ENCODE results near the gene SLIT3.

SLIT3 gene

DNA sequence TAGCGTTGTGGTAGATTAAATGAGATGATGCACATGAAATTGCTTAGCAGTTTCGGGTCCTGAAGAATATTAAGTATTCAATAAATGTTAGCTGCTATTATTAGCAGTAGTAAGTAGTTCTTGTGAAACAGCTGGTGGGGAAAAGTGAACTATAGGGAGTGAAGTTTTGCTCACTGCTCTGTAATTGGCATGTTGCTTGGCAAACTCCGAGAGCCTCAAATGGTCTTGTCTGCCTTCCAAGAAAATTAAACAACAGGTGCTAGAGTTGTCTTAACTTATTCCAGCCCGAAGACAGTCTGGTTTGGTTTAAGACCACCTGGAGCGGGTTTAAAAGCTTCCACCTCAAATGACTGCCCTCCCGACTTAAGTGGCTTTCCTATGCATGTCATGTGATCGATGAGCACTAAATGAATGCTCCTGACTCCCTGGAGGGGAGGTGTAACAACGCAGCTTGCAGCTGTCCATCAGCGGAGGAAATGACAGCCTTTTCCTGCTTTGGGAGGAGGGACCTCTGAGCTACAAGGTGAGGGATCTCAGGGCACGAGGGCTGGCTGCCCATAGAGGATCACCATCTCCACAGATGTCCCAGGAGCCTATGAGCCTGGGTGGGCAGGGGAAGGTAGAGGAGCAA, 518.9 kb downstream of the SLIT3 start:
- DNase-seq = no peak

GRCh38 chr5:168780888-168781287, 520.1 kb downstream of the SLIT3 start:
- DNase-seq = no peak

DNA sequence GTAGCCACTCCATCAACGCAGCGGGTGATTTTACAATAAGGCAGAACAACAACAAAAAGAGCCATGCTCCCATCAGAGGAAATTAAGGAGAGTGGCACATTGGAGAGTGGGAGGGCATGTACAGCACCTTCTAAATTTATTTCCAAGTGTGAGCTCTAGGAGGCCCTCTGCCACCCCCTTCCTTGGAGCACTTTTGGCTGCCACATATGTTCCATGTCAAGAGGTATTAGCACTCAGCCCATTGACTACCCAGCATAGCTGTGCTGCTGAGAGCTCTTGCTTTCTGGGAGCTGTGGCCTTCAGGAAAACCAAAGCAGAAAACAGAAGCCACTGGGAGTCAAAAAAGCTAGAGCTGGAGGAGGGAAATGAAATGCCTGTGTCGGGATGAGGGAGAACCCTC, 521.6 kb downstream of the SLIT3 start:
- no peak for DNase-seq

DNA sequence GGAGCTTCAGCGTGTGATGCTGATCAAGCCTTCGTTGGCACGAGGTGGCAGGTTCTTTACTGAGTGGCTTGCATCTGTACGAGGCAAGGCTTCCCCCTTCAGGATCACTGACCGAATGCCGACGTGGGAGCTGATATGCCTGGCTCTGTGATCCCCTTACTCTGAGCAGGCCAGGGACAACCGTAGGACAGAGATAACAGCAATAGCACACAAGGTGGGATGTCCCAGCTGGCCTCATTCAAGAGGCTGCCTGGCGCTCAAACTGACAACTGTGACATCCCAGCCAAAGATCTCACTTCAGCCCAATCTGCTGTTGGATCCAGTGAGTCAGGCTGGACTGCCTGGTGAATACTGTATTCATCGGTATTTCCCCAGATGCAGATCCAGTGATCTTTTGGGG, 522.4 kb downstream of the SLIT3 start:
- no peak for DNase-seq

- no peak for DNase-seq
Measured at GRCh38 chr5:168777651-168778050, 523.3 kb downstream of the SLIT3 start.

GRCh38 chr5:168776070-168776469, 524.9 kb downstream of the SLIT3 start:
- no peak for DNase-seq

DNA sequence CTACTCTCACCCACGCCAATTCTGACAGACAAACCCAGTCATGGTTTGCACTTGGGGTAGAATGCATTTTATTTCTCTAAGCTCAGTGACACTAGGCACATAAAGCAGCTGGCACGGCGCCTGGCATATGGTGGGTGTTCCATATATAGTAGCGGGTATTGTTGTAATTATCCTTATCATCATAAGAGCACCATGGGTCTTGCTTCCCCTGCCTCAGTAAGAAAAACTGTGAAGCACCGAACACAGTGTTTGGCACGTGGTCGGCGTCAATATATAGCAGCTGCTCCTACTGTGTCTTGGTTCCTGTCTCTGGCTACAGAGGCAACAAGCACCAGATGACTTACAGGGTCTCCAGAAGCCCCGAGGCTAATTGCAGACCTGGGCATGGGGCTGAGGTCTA, 527.7 kb downstream of the SLIT3 start:
- no peak for DNase-seq

- DNase-seq = no peak
Measured at GRCh38 chr5:168772316-168772961, 528.5 kb downstream of the SLIT3 start.

GRCh38 chr5:168771678-168772077, 529.3 kb downstream of the SLIT3 start:
- DNase-seq = no peak

- no peak for DNase-seq
Measured at GRCh38 chr5:168770996-168771395, 529.9 kb downstream of the SLIT3 start.

GRCh38 chr5:168770036-168770498, 530.9 kb downstream of the SLIT3 start:
- no peak for DNase-seq

GRCh38 chr5:168768172-168768571, 532.8 kb downstream of the SLIT3 start:
- DNase-seq = no peak

GRCh38 chr5:168766426-168766700, 534.6 kb downstream of the SLIT3 start:
- DNase-seq = no peak

DNA sequence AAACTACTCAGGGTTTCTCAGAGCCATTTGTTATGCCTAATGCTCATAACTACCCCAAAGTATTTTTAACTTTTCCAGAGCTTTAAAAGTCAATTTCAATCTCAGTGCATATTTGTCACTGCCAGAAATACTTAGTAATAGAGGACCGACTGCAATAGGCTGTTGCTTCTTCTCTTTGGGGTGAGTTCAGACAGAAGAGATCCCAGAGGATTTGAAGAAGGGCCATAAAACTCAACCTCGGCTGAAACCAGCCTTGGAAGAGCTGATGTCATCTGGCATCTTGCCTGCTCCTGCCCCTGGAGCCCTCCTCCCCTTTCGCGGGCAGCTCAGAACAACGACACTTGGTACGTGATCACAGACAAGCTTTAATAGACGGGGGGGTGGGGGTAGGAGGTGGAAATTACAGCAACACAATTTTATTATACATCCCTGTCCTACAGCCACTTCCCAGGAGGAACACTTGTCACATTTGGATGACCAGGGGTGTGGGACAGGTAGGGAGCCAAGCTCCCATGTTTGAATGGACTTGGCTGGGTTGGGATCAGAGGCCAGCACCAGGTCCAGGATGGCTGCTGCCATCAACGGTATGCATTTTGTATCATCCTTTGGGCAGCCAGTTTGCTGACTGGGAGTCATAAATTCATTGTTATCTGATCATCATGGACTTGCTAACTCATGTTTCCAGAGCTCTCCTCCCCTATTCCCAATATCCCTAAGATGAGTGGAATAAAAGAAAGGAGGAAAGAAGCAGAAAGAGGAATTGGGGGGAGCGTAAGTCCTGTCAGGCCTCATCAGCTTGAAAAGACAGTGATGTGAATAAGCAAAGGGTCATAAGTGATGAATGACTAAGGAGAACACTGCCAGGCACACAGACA, 535.2 kb downstream of the SLIT3 start:
- no peak for DNase-seq

DNA sequence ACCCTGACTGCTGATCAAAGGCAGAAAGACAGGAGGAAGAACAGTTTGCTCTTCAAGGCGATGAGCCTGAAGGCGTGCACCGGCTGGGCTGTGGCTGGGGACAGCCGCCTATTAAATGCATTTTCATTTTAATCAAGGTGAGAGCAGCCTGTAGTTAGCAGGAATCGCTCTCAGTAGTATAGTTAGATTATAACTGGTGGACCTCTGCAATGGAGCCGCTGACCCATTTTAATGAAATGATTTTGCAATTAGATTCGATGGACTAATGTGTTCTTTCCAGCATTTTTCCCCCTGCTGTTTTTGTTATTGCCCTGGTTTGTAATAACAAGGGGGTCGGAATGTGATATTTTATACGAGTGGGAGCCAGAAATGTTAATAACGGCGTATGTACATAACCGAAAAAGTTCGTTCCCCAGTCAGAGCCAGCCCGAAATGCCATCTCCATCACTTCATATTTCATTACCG, 535.8 kb downstream of the SLIT3 start:
- DNase-seq = no peak

GRCh38 chr5:168756453-168757391, 544.2 kb downstream of the SLIT3 start:
- DNase-seq = no peak

DNA sequence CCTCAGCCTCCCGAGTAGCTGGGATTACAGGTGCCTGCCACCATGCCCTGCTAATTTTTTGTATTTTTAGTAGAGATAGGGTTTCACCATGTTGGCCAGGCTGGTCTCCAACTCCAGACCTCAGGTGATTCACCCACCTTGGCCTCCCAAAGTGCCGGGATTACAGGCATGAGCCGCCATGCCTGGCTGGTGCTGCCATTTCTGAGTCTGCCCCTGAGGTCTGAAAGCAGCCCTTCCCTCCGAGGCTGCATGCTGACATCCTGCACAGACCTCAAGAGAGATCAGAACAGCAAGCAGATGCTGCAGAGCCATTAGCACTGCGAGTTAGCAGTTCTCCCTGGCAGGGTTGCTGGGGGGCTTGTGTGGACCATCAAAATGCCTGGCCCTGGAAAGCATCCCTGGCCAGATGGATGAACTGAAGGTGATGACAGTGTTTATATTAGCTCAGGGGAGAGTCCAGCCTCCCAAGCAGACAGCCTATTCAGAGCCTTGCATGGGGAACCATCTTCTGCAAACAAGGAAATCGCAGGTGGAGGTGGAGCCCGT, 545.3 kb downstream of the SLIT3 start:
- no peak for DNase-seq

DNA sequence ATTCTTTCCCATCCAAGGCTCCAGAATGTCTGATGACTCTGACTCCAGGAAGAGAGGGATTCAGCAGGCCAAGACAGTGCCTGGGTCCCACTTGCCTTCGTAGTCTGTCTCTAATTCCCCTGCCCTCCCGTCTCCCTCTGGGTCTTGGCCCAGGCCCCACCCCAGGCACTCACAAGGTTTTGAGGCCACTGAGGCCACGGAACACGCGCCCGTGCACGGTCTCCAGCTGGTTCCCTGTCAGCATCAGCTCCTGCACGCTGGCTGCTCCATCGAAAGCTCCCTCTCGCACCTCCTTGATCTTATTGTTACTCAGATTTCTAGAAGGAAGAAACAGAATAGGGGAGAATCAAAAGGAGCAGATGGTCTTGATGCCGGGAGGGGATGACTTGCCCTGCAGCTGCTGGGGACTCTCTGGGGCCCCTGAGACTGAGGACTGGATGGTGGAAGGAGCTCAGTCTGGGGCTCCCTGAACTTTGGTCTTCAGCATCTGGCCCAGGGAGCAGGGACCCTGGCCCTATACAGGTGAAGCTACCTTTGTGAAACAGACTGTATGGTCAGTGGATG, 547.2 kb downstream of the SLIT3 start:
- DNase-seq = no peak

DNA sequence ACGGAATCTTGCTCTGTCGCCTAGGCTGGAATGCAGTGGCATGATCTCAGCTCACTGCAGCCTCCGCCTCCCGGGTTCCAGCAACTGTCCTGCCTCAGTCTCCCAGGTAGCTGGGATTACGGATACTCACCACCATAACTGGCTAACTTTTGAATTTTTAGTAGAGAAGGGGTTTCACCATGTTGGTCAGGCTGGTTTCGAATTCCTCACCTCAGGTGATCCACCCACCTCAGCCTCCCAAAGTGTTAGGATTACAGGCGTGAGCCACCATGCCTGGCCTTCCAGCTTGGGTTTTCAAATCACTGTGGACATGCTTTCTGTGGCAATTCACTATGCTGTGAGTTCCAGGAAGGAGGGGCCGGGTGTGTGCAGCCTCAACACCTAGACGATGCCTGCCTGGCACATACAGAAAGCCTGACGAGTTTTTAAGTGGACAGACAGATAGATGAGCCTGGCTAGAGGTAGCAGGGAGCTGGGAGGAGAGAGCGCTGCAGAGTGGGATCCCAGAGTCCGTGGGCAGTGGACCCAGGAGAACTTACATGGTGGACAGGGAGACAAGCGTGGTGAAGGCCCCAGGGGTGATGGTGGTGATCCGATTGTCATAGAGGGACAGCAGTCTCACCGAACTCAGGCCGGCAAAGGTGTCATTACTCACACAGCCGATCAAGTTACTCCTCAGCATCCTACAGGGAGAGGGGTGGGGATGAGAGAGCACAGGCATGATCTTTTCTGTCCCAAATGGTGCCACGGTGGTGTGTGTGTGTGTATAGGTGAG, 548.3 kb downstream of the SLIT3 start:
- no peak for DNase-seq

DNA sequence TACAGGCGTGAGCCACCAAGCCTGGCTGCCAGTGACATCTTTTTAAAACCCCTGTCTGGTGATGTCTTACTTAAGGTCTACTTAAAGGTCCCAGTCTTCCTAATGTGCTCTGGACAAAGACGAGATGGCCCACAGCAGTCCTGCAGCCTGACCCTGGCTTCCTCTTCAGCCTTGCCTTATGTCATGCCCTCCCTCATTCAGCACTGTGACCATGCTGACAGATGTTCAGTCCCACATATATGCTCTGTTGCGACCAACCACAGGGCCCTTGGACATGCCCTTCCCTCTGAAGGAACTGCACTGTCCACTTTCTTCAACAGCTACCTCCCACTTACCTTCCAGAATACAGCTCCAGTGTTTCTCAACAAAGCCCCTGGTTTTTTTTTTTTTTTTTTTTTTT, 548.9 kb downstream of the SLIT3 start:
- no peak for DNase-seq

DNA sequence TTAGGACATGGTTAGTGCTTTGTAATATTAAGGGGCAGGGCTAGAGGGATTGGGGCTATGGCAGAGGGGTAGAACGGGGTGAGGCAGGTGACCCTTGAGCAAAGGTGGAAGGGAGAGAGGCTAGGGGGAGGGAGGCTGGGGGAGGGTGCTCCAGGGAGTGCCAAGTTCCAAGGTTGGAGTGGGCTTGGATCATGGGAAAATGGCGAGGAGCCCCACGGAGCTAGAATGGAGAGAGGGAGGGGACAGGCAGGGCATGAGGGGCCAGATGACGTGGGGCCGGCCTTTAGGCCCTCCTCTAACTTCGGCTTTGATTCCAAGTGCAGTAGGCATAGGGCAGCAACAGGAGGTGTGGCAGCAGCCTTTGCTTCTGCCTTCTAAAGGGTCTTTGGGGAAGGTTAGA, 550.0 kb downstream of the SLIT3 start:
- DNase-seq = no peak

Data from activated CD8-positive, alpha-beta memory T cell treated with anti-CD3 and anti-CD28 coated beads, Interleukin-2, amount 50 U/mL, for 4 hours (primary cell).